ENCODE results near the gene TIAM2.

The TIAM2 gene

DNA sequence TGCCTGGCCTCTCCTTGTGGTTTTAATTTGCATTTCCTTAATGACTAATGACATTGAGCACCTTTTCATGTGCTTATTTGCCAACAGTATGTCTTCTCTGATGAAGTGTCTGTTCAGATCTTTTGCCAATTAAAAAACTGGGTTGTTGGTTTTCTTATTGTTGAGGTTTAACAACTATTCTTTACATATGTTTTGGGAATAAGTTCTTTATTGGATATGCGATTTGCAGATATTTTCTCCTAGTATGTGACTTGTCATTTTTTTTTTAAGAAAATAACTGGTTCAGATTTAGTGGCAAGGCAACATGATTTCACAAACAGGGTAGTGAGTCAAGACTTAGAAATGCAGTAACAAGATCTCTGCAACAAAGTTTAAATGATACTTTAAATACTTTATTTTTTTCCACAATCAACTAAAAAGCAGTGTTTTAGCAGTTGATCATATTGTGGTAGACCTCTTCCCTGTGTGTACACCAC, 67.8 kb downstream of the TIAM2 start:
- peak; percentile 72 for DNase-seq (ENCODE audit: low read depth)

DNA sequence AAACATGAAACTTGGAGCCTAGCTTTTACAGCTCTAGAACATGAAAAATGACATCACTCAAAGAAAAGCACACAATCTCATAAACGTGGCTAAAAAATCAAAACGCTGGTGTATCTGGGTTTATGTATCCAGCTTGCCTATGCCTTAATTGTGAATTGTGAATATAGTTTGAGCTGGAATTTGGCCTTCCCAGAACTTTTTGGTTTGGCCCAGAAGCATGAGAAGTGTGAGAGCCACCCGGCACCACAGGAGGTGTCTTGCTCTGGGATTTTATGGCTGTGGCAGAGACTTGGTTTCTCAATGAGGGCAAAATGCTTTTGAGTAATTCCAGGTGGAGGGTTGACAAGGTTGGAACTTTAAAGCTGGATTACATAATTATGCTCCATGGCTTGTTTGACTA, 69.2 kb downstream of the TIAM2 start:
- DNase-seq (ENCODE audit: low read depth): no peak

DNA sequence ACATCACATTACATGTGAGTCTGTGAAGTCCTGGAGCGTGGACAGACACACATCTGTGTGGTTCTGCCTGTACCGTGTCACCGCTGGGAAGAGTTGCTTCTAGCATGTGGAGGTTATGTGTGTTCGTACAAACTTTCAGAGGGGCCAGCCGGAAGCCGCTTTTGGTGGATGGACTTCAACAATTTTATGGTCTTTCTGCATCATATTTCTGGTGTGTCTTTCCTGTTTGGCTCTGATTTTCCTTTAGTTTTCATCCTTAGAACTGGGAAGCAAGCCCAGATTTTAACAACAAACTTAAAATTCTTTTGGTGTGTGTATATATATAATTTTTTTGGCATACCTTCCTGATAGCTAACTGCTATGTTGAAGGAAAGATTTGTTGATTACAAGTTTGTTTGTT, 71.2 kb downstream of the TIAM2 start:
- no peak for DNase-seq (ENCODE audit: low read depth)

DNA sequence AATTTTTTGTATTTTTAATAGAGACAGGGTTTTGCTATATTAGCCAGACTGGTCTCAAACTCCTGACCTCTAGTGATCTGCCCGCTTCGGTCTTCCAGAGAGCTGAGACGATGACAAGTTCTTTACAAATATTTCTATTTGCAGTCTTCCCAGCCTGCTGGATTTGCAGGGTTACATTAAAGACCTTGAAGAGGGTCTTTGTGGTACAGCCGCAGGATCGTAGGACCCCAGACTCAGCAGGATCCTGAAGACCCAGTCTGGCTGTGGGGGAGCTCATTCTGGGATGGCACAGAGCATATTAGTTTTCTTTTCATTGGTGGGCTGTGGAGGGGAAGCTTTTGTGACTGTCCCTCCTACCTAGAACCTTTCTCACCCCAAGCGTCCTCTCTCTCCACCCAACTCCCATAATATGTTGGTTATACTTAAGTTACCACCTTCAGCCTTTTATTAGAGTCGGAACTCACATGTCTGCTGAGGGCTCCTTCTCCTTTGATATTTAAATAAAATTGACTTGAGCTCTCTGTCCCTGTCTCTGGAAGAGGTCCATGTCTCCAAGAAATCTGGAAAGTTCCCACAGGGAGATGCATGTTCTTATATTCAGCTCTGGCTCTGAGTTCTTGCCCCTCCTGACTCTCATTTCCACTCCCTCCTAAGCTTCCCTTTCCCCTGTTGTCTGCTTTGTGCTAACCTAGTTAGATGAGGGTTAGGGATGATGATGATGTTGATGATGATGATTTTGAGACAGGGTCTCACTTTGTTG, 72.0 kb downstream of the TIAM2 start:
- DNase-seq (ENCODE audit: low read depth): no peak

DNA sequence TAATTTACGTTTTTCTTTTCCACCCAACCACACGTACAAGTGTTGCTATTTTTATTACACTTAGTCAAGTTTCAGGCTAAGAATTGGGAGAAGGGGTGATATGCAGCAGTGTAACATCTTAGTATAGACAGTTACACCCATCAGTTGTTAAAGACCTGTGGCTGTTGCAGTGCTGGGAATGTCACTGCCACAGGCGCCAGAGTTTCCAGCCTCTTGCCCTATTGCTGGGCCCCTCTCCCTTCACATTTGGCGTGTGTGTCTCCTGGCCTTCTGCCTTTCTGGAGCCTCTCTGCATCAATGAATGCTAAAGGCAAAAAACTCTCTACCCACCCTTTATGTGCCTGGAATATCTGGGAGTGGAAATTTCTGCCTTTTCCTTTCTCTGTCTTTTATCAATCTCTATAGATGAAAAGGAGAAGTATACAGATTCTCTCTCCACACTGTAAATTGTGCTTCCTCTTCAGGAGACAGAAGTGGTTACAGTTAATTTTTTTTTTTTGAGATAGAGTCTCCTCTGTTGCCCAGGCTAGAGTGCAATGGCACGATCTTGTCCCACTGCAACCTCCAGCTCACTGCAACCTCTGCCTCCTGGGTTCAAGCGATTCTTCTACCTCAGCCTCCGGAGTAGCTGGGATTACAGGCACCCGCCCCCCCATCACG, 73.0 kb downstream of the TIAM2 start:
- DNase-seq (ENCODE audit: low read depth): no peak

DNA sequence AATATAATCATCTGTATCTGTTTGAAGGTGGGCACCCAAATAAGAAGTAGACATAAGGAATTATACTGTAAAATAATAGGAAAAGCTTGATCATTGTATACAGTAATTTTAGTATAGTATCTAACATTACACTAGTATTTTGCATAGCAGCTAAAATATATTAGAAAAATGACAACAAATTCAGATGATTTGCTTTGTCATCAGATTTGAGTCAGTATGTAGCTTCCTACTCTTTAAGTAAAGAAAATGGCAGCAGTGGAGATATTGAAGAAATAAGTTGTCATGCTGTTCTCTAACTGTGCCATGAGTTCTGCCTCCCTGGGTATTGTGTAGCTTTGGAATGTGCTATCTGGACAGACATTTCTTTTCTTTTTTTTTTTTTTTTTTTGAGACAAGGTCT, 74.4 kb downstream of the TIAM2 start:
- no peak for DNase-seq (ENCODE audit: low read depth)

DNA sequence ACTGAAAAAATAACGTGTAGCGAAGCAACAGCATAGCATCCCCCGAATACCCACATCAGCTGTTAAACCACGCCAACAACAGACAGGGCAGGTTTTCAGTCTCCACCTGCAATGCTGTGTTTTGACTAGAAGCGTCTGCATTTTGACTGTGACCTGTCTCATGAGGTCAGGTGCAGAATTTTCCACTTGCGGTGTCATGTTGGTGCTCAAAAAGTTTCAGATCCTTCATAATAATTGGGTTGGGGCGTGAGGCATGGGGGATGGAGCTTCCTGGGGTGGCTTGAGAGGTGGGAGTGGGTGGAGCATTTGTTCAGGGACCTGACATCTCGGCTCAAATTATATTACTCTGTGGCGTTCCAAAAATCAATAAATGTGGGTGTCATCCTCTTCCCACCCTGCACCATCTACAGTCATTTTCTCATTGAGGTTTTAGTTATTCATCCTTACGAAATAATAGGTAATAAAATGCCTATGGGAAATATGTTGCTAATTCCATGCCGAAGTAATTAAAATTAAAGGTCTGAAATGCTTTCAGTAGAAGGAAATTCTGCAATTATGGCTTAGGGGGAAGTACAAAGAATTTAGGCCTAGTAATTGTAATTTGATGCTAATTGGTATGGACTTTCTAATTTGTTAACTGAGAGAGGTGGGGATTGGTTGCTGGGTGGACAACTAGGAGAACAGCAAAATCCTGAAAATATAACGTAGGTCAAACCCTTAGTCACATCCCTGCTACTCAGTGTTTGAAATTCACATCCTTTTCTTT, 81.0 kb downstream of the TIAM2 start:
- no peak for DNase-seq (ENCODE audit: low read depth)

DNA sequence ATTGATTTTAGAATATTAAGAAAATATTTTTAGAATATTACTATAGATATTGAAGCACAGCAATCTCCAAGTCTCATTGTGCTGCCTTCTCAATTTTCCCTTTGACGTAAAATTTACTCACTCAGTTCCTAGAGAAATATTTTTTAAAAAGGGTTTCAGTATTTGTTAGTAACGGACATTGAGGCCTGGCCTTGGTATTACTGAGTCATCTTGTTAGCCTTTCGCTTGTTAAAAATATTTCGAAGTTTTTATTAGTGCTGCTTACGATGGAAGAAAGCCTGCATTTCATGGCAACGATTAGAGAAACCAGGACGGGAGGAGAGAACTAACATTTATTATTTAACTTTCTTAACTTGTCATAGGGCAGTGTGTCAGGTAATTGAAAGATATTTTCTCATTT, 82.2 kb downstream of the TIAM2 start:
- DNase-seq (ENCODE audit: low read depth): no peak

DNA sequence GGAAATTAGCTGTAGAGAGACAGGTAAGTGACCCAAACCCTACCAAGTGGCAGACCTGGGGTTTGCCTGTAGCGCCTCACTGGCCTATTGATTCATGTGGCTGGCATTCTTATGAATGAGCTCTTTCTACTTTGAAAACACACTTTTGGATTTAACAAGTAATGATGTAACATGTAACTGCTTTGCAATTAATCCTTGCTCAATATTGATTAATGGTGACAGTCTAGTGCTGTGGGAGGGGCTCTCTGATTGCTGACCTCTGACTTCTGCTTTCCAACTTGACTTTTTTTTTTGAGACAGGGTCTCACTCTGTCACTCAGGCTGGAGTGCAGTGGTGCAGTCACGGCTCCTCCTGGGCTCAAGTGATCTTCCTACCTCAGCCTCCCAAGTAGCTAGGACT, 82.7 kb downstream of the TIAM2 start:
- DNase-seq (ENCODE audit: low read depth): no peak

DNA sequence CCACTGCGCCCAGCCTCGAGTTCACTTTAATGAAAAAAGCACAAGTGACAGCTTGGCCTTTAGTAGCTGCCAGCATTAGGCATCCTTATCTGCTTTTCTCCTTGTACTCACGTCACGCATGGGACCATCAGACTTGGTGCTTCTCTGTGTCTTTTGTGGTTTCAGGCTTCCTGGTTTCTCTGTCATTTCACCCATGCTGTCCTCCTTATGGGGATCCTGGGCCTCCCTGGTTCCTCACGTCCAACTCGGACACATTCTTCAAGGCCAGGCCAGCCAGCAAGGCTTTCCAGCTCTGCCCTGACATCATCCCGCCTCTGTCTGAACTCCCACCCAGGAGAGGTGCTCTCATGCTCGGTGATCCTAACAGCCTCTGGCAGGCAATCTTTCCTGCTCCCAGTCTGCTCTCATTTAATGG, 83.2 kb downstream of the TIAM2 start:
- DNase-seq (ENCODE audit: low read depth): no peak

DNA sequence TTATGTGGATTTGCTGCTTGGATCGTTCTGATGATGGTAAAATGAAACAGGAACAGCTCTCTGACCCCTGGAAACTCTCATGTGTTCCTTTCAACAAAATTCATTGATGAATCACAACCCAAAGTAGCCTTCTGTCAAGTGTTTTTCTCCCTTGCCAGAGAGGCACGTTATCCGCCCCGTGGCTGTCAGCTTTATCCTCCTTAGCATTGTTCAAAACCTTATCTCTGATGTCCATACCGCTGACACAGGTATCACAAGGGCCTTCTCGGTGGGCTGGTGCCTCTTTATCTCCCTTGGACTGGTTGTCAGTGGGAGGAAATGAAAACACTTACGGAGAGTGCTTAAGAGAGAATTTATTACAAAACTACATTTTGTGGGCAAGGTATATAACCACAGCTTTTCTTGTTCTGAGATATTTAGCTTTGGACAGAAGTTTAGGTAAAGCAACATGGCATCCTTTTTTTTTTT, 84.9 kb downstream of the TIAM2 start:
- no peak for DNase-seq (ENCODE audit: low read depth)

DNA sequence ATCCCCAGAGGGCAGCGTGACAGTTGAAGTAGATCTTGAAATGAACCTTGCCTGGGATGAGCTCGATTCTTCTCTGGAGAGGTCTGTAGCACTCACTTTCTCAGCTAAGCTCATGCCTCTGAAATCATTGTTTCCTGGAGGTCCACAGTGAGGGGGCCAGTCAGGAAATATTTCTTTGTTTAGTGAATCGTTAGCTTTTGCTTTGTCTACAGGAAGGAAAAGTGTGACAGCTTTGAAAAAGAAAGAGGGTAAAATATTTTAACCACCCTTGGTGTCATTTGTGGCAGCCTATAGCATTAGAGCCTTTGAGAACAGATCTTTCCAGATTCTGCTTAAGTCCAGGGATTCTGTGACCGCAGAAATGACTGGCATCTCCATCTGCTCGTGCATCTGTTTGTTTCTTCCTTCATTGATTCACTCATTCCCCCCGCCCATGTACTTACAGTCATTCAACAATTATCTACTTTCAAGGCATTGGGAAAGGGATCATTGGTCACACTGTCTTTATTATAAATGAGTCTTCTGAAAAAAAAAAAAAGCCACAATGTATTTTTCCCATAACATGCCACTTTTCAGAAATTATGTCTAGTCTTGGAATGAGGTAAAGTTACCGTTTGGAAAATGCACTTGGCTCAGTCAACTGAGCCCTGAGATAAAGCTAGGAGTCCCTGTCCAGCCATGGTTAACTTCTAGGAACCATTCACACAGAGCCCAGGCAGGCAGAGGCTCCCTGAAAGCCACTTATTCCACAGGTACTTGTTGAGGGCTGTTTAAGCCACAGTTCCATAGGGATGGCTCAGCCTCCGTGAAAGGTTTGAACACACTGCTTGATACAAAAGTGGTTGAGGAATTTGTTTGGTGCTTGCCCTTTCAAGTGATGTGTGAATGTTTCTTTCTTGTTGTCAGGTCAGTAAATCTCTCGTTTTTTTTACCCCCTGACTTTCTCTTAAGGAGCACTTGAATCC, 86.0 kb downstream of the TIAM2 start:
- peak; percentile 36 for DNase-seq (ENCODE audit: low read depth)

DNA sequence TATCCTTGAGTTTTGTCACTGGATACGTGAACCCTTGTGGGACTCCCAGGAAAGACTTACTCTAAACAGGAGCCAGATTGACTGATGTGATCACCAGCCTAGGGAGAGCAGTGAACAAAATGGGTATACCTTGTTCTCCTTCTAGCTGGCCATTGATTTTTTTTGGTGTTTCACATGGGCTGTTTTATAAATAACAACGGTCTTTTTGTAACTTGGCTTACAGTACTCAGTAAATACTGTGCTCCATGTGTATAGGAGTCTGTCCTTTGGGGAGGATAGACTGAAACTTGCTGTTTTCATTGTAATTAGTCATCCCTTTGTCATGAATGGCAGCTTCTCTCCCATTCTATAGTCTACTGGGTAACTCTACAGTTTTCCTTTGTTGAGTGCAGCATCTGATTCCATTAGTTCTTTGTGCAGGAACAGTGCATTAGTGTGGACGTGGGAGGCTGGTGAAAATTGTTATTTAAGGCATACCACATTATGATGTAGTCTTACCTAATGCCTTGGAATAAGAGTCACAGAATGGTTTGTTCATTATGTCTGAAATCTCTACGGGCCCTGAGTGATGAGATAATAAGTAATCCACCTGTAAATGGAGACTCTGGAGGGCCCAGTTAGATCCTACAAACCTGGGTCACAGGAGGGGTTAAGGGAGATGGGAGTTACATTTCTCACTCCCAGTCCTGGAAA, 89.5 kb downstream of the TIAM2 start:
- no peak for DNase-seq (ENCODE audit: low read depth)

DNA sequence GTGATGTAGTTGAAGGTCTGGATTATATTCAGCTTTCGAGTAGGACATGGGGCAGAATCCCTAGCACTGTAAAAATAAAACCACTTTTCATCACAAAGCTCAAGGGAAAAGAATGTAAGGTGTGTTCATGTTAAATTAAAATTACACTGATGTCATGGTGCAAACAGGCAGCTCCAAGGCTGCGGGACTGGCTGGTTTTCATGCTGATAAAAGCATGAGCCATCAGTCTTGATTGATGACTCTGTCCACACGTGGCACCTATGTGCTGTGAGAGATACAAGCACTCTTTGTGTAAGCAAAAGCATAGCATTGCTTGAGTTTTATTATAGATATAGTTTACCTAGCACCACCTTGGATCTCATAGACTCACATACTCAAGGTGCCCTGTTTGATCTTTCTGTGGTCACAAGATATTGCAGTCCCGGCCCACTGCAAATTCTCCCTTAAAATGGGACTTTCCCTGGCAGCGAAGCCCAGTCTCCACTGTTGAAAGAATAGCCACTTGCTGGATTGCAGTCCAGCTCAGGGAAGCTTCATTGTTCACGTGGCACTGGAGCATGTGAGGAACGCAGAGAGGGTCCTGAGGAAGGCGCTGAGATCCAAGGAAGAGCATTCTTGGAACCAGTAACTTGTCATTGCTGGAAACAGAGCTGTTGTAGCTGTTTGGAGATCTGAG, 90.6 kb downstream of the TIAM2 start:
- DNase-seq (ENCODE audit: low read depth): no peak

DNA sequence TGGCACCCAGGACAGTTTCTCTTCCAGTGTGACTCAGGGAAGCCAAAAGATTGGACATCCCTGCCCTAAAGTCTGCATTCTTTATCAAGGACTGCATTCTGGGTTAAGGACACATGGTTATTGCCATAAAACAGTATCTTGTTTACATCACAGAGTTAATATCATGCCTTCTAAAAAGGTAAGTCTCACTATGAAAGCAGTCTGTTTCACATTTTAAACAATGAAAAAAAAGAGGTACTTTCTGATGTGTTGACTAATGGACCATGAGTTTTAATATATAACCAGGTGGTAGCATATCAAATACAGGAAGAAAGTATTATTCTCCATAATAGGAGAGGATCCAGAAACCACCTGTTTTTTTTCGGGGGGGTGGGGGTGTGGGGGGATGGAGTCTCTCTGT, 93.7 kb downstream of the TIAM2 start:
- no peak for DNase-seq (ENCODE audit: low read depth)

DNA sequence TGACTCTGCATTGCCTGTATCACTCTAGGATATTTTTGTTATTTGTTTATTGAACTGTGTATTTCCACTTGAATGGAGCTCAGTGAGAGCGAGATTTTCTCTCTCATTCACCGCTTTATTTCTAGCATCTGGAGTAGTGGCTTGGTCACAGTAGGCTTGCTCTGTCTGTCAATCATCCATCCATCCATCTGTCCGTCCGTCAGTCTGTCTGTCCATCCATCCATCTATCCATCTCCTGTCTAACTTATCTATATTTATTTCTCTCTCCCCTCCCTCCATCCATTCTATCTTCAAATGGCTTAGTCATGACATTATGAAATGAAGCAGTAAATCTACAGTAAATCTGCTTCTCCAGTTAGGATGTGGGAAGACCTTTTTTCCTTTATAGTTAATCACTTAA, 94.6 kb downstream of the TIAM2 start:
- no peak for DNase-seq (ENCODE audit: low read depth)

DNA sequence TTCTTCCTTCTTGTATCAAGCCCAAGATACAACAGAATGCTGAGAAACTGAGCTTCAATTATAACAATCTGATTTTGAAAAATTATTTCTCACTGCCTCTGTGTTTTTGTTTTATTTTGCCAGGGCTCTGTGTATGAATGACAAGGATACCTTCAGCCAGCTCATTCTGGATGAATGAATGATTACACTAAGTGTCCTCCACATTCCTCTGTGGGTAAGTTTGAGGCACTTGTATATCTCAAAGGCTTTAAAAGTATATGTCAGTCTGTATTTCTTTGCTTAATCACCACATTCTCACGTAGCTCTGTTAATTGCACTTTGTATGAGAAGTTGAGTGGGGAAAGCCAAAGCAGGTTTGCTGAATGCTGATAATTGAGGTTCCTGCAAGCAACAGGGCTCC, 95.1 kb downstream of the TIAM2 start:
- DNase-seq (ENCODE audit: low read depth): no peak

DNA sequence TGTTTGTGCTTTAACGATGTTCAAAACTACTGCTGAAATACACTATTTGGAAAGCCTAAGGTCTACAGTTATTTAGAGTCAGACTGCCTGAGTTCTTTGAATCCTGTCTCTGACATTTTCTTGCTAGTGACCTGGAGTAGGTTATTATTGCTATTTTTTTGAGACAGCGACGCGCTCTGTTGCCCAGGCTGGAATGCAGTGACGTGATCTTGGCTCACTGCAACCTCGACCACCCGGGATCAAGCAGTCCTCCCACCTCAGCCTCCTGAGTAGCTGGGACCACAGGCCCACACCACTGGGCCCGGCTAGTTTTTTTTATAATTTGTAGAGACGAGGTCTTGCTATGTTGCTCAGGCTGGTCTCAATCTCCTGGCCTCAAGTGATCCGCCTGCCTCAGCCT, 96.6 kb downstream of the TIAM2 start:
- no peak for DNase-seq (ENCODE audit: low read depth)

DNA sequence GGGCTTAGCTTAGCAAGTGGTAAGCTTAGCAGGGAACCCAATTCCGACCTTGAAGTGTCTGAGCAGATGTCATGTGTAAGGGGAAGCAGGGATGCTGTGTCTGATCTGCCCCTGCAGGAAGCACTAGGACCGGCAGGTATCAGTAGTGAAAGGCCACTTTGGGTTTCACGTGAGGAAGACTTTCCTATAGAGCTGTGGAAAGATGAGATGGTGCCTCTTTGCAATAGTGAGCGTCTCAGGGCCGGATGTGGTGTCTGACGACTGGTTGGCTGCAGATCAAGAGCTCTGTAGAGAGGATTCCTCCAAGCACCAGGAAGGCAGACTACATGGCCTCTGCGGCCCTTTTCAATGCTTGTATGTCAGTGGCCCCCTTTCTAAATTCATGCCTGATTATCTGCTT, 98.3 kb downstream of the TIAM2 start:
- no peak for DNase-seq (ENCODE audit: low read depth)

DNA sequence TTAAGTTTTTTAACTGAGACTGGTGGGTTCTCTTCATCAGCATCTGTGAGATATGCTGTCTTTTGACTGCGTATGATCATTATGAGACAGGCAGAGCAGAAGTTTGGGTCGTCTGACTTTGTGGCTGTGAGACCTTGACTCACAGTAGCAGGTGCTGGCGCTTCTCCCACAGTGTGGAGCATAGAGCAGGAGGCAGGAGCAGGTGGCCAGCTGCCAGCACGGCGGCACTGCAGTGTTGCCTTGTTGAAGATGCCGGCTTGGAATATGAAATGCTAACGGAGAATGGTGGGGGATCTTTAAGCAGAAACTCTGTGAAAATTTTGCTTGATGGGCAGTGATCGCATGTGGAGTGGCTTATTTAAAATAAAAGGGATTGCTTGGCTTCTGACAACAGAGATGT, 105.0 kb downstream of the TIAM2 start:
- no peak for DNase-seq (ENCODE audit: low read depth)

DNA sequence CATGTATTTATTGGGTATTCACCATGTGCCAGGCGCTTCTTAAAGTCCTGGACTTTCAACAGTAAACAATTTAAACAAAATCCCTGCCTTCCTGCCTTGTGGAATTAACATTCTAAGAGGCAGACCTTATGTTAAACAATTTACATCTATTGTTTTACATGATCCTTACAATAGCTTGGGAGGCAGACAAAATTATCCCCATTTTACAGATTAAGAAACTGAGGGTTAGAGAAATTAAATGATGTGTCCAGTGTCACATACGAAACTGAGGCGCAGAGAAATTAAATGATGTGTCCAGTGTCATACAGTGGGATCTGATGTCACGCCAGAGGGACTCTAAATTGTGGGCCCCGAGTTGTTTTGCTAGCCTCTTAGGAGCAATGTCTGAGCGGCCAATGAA, 105.5 kb downstream of the TIAM2 start:
- DNase-seq (ENCODE audit: low read depth): no peak

Measured in HS-27A (cell line).